AG04450 (cell line): ENCODE results near the gene ITCH. TPM values are rescaled to one million over a fixed set of nuclear protein-coding genes. Genes with fewer than 3 reads are reported as not detected.
A peak's percentile ranks its signal among the peaks of the same experiment; 100 is the strongest.

ENCODE experiments used
- CTCF ChIA-PET: fragments of 300-600, 350-600 bp; formaldehyde crosslinking; extraction: SDS; loops from one replicate; lab custom pipeline; 2022; ENCODE audit warnings: antibody characterized with exemption, inconsistent platforms; lab: Charles Lee
- POLR2A ChIA-PET: fragments of 350-600 bp; formaldehyde crosslinking; extraction: SDS; loops from one replicate; lab custom pipeline; 2021; ENCODE audit warnings: antibody characterized with exemption, inconsistent platforms; lab: Yijun Ruan, JAX
- DNase-seq: peaks from one replicate; pipeline ENCODE4 v3.0.0-alpha.2; 2011; ENCODE audit warnings: low read depth, low spot score
- H3K27ac ChIP-seq: one replicate; pipeline ENCODE4 v1.5.1; 2012; ENCODE audit warnings: low read depth, low read length, control low read depth
- H3K27me3 ChIP-seq: one replicate; pipeline ENCODE4 v1.6.0; 2012; ENCODE audit warnings: low read length; ENCODE audit not compliant: control insufficient read depth, insufficient read depth
- H3K4me3 ChIP-seq: 2 replicates; pipeline ENCODE4 v1.5.1; 2011; ENCODE audit warnings: mild to moderate bottlenecking, low read depth, low read length, control low read depth
- H3K9me3 ChIP-seq: 2 replicates; pipeline ENCODE4 v1.5.1; 2012; ENCODE audit warnings: low read length; ENCODE audit not compliant: control insufficient read depth, insufficient read depth
- CTCF ChIP-seq: IDR thresholded peaks from 2 replicates; pipeline ENCODE4 v1.5.1; 2011; ENCODE audit warnings: low read depth, low read length, control low read depth, inconsistent platforms
- polyA plus RNA-seq: library from polyadenylated mRNA; depleted of rRNA; stranded (reverse); fragments of >200 nt; gene quantifications from 2 replicates; pipeline ENCODE4 v1.2.3, GENCODE V29; 2011

Gene ITCH
- polyA plus RNA-seq, 1 experiment = 23.2 TPM

GRCh38 chr20:34452281-34452982, 89.4 kb downstream of the ITCH start:
- H3K27me3 ChIP-seq = no peaks in the 10 kb centered on the region
- H3K27ac ChIP-seq = no peak overlapping the region
- POLR2A ChIA-PET = interaction anchor here (0.6 kb wide), 1 partner anchor 33 kb away, joined by 3 read pairs; no protein-coding TSS in a partner anchor
- no peak for DNase-seq
- no peak for TF ChIP-seq CTCF
- CTCF ChIA-PET = interaction anchor here (0.6 to 0.8 kb wide), 2 partner anchors 10 to 140 kb away, joined by 4 to 8 read pairs; no protein-coding TSS in a partner anchor
- no peaks in the 10 kb centered on the region for H3K9me3 ChIP-seq
- no peak overlapping the region for H3K4me3 ChIP-seq

GRCh38 chr20:34458631-34459030, 95.6 kb downstream of the ITCH start:
- no peaks in the 10 kb centered on the region for H3K27me3 ChIP-seq
- POLR2A ChIA-PET = no interaction called here
- CTCF ChIA-PET = interaction anchor here (1.1 kb wide), 1 partner anchor 18 kb away, joined by 4 read pairs; no protein-coding TSS in a partner anchor
- DNase-seq = no peak
- H3K27ac ChIP-seq = peak overlapping the region; percentile 66
- TF ChIP-seq CTCF = no peak
- no peaks in the 10 kb centered on the region for H3K9me3 ChIP-seq
- H3K4me3 ChIP-seq = no peak overlapping the region

- ChIA-PET POLR2A (no interaction called here), CTCF (interaction anchor here (1.1 to 1.3 kb wide), 2 partner anchors 147 to 148 kb away, joined by 5 to 6 read pairs; no protein-coding TSS in a partner anchor)
- DNase-seq = no peak
- no peak for TF ChIP-seq CTCF
- Histone ChIP-seq H3K9me3 (no peaks in the 10 kb centered on the region), H3K4me3 (no peak overlapping the region), H3K27me3 (no peaks in the 10 kb centered on the region), H3K27ac (peak overlapping the region; percentile 66)
Measured at GRCh38 chr20:34459209-34459897, 96.3 kb downstream of the ITCH start.

- no peaks in the 10 kb centered on the region for H3K27me3 ChIP-seq
- H3K4me3 ChIP-seq = no peak overlapping the region
- no peak for TF ChIP-seq CTCF
- no peak for DNase-seq
- ChIA-PET POLR2A (no interaction called here), CTCF (no interaction called here)
- H3K9me3 ChIP-seq = no peaks in the 10 kb centered on the region
- H3K27ac ChIP-seq = no peak overlapping the region
Measured at GRCh38 chr20:34461779-34462087, 98.7 kb downstream of the ITCH start.

- Histone ChIP-seq H3K9me3 (no peaks in the 10 kb centered on the region), H3K27me3 (no peaks in the 10 kb centered on the region), H3K4me3 (no peak overlapping the region), H3K27ac (no peak overlapping the region)
- CTCF ChIA-PET = interaction anchor here (0.6 to 2.1 kb wide), 3 partner anchors 156 to 267 kb away, joined by 3 to 12 read pairs (median 5); no protein-coding TSS in a partner anchor
- TF ChIP-seq CTCF = no peak
- no peak for DNase-seq
- POLR2A ChIA-PET = interaction anchor here (0.7 kb wide), 1 partner anchor 698 kb away, joined by 4 read pairs; no protein-coding TSS in a partner anchor
Measured at GRCh38 chr20:34468951-34469350, 105.9 kb downstream of the ITCH start.
